Sciatic nerve (tissue), 2 donors: Measurements from ENCODE around the gene TIMM23. TPM values are rescaled to one million over a fixed set of nuclear protein-coding genes. Genes with fewer than 3 reads are reported as not detected.
"Not testable (repeated sequence)": the region's sequence is repeated elsewhere in the genome, so short reads cannot be mapped to it uniquely, and the experiment has no call there.

ENCODE experiments used
- ATAC-seq: fragments of 200-7000 bp; cut with Tn5 transposase; one replicate; pipeline ENCODE4 v1.9.1; 2020; ENCODE audit warnings: mild to moderate bottlenecking, moderate library complexity
- DNase-seq: peaks from one replicate; pipeline ENCODE4 v3.0.0-alpha.2; 2020; ENCODE audit warnings: low spot score
- intact Hi-C: fragments of 100-400 bp; cut with DNase I; formaldehyde crosslinking; loops from one replicate; pipeline ENCODE4 v1.14.2; 2022
- total RNA-seq: library from RNA; stranded (reverse); fragmentation: NEBNext Ultra II Directional; extraction: Animal tissue kit (Norgen Biotek cat#: 25700); gene quantifications from one replicate; pipeline ENCODE4 v1.2.1, GENCODE V29; 2021
- donor health status: DM: no; HTN: no; CAD: no.
- donor health status: DM: no; HTN: no; CAD: no.

The TIMM23 gene
- total RNA-seq, 1 donor from 2014 or later, result 30.8 TPM

GRCh38 chr10:45983538-45984186, 11.4 kb downstream of the TIMM23 start:
- ATAC-seq, result peak; percentile 62
- intact Hi-C loops, DNase-seq: not testable (repeated sequence)

- not testable (repeated sequence) for ATAC-seq
Observed at GRCh38 chr10:45984473-45984872, 12.2 kb downstream of the TIMM23 start.

GRCh38 chr10:45985590-45985989, 13.3 kb downstream of the TIMM23 start:
- intact Hi-C loops, DNase-seq, ATAC-seq: not testable (repeated sequence)

More at GRCh38 chr10:45984473-45984872, 12.2 kb downstream of the TIMM23 start:
- intact Hi-C loops, DNase-seq: not testable (repeated sequence)

- DNase-seq, result no peak
- ATAC-seq, result no peak
- intact Hi-C loops, result no loop called here
Observed at GRCh38 chr10:45997557-45997956, 25.3 kb downstream of the TIMM23 start.

GRCh38 chr10:45997994-45998763, 25.9 kb downstream of the TIMM23 start:
- DNase-seq (no peak), ATAC-seq (no peak)
- intact Hi-C loops, result no loop called here

GRCh38 chr10:45999955-46000354, 27.7 kb downstream of the TIMM23 start:
- ATAC-seq, DNase-seq, intact Hi-C loops: not testable (repeated sequence)

- intact Hi-C loops, result no loop called here
- DNase-seq (no peak), ATAC-seq (no peak)
Observed at GRCh38 chr10:46000538-46000937, 28.2 kb downstream of the TIMM23 start.

GRCh38 chr10:46001187-46001756, 29.0 kb downstream of the TIMM23 start:
- no peak for DNase-seq
- intact Hi-C loops, result no loop called here

GRCh38 chr10:46002189-46002687, 29.9 kb downstream of the TIMM23 start:
- intact Hi-C loops, DNase-seq, ATAC-seq: not testable (repeated sequence)

More at GRCh38 chr10:46001187-46001756, 29.0 kb downstream of the TIMM23 start:
- no peak for ATAC-seq

GRCh38 chr10:46002916-46003693, 30.8 kb downstream of the TIMM23 start:
- intact Hi-C loops, result no loop called here
- ATAC-seq, result no peak
- no peak for DNase-seq

- no peak for DNase-seq
- intact Hi-C loops, result no loop called here
- no peak for ATAC-seq
Observed at GRCh38 chr10:46004963-46005362, 32.7 kb downstream of the TIMM23 start.

GRCh38 chr10:46005383-46005782, 33.1 kb downstream of the TIMM23 start:
- intact Hi-C loops, result no loop called here
- no peak for ATAC-seq
- no peak for DNase-seq

- ATAC-seq (no peak), DNase-seq (no peak)
- intact Hi-C loops, result no loop called here
Observed at GRCh38 chr10:46006219-46006618, 33.9 kb downstream of the TIMM23 start.

GRCh38 chr10:46012746-46013145, 40.5 kb downstream of the TIMM23 start:
- intact Hi-C loops, result no loop called here
- ATAC-seq (no peak), DNase-seq (no peak)

- intact Hi-C loops, result no loop called here
- DNase-seq, result no peak
- no peak for ATAC-seq
Observed at GRCh38 chr10:46014206-46014605, 41.9 kb downstream of the TIMM23 start.

- intact Hi-C loops, result no loop called here
- no peak for DNase-seq
- no peak for ATAC-seq
Observed at GRCh38 chr10:46014683-46015405, 42.6 kb downstream of the TIMM23 start.

GRCh38 chr10:46016190-46016589, 43.9 kb downstream of the TIMM23 start:
- DNase-seq (no peak), ATAC-seq (no peak)
- intact Hi-C loops, result no loop called here

GRCh38 chr10:46016811-46017210, 44.5 kb downstream of the TIMM23 start:
- DNase-seq, result no peak
- no peak for ATAC-seq
- intact Hi-C loops, result no loop called here
